Type B pancreatic cell (in vitro differentiated cells): Measurements from ENCODE around the gene FAM174C. TPM values are rescaled to one million over a fixed set of nuclear protein-coding genes. Genes with fewer than 3 reads are reported as not detected.
"Not testable (repeated sequence)": the region's sequence is repeated elsewhere in the genome, so short reads cannot be mapped to it uniquely, and the experiment has no call there.

Experiments used
- DNase-seq: peaks from one replicate; pipeline ENCODE4 v3.0.0; 2021; ENCODE audit warnings: mixed read lengths; ENCODE audit not compliant: unreplicated experiment; ENCODE audit errors: extremely low spot score
- H3K27ac Mint-ChIP-seq: 2 replicates; pipeline ENCODE4 v1.8.0; 2021; ENCODE audit warnings: mild to moderate bottlenecking, mixed read lengths
- H3K27me3 Mint-ChIP-seq: 2 replicates; pipeline ENCODE4 v1.8.0; 2021; ENCODE audit warnings: mixed read lengths
- H3K36me3 Mint-ChIP-seq: 2 replicates; pipeline ENCODE4 v1.8.0; 2021; ENCODE audit warnings: mixed read lengths
- H3K4me1 Mint-ChIP-seq: one replicate; pipeline ENCODE4 v1.8.0; 2021; ENCODE audit warnings: mixed read lengths; ENCODE audit not compliant: unreplicated experiment
- H3K4me3 Mint-ChIP-seq: 2 replicates; pipeline ENCODE4 v1.8.0; 2021; ENCODE audit warnings: mild to moderate bottlenecking, mixed read lengths
- H3K9me3 Mint-ChIP-seq: 2 replicates; pipeline ENCODE4 v1.8.0; 2021; ENCODE audit warnings: mixed read lengths
- total RNA-seq: library from RNA; stranded (reverse); gene quantifications from 2 replicates; pipeline ENCODE4 v1.2.1, GENCODE V29; 2021; ENCODE audit warnings: low replicate concordance
- TF ChIP-seq, protein P1 (sequence below): fragments of 200-600 bp; sonication (generic); conservative IDR thresholded peaks from 2 replicates; pipeline ENCODE4 v1.5.0; 2021; ENCODE audit warnings: antibody characterized with exemption, mild to moderate bottlenecking

The FAM174C gene
- total RNA-seq, 1 donor from 2014 or later: 30.6 TPM

DNA sequence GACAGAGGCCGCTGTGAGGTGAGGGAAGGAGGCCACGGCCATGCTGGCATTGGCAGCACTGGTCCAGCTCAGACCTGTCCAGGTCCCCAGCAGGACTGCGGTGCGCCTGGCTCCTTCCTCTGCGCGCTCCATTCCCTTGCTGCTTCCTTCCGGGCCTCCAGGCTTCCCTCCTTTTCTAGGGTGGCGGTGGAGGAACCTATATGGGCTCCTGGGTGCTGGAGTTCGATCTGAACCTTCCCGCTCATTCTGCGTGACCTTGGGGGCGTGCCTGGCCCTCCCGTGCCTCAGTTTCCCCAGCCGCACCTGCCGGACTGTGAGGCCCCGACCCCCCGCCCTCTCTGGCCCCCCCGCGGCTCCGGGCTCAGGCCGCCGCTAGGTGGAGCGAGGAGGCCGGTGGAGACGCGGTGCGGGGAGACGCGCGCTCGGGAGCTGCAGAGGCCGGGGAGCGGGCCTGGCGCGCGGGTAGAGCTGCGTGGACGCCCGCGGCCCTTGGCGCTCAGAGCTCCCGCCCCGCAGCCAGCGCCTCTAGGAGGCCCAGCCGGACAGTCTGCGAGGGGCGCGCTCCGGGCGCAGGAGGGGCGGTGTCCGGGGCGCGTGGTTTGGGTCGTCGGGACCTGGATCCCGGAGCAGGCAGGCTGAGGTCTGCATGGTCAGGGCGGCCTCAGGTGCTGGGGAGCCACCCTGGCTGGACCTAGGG lies 40.3 kb downstream of the FAM174C start:
- Mint-ChIP-seq H3K27me3 (peaks cover 12% of the 10 kb centered on the region), H3K4me3 (no peak overlapping the region), H3K9me3 (no peaks in the 10 kb centered on the region), H3K27ac (peak overlapping the region; percentile 18), H3K4me1 (peaks cover 8% of the 10 kb centered on the region), H3K36me3 (no peaks in the 10 kb centered on the region)
- TF ChIP-seq, protein P1, sequence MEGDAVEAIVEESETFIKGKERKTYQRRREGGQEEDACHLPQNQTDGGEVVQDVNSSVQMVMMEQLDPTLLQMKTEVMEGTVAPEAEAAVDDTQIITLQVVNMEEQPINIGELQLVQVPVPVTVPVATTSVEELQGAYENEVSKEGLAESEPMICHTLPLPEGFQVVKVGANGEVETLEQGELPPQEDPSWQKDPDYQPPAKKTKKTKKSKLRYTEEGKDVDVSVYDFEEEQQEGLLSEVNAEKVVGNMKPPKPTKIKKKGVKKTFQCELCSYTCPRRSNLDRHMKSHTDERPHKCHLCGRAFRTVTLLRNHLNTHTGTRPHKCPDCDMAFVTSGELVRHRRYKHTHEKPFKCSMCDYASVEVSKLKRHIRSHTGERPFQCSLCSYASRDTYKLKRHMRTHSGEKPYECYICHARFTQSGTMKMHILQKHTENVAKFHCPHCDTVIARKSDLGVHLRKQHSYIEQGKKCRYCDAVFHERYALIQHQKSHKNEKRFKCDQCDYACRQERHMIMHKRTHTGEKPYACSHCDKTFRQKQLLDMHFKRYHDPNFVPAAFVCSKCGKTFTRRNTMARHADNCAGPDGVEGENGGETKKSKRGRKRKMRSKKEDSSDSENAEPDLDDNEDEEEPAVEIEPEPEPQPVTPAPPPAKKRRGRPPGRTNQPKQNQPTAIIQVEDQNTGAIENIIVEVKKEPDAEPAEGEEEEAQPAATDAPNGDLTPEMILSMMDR: peak; percentile 69
- DNase-seq: no peak

DNA sequence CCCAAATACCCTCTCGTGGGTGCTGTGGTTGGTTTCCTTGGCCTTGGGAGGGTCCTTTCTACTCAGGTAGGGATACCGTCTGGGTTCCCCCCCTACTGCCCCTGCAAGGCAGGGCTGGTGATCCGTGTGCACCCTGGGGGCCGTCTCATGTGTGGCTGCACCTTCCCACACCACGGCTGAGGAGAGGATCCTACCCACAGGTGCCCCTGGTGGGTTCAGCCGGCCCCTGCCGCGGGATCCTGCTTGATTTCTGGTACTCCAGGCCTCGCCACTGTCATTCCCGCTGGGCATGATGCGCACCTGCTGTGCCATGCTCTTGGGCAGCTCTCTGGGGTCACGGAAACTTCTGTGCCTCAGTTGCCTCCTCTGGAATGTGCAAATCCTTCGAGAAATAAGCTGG lies 41.1 kb downstream of the FAM174C start:
- Mint-ChIP-seq H3K27ac (no peak overlapping the region), H3K36me3 (no peaks in the 10 kb centered on the region), H3K27me3 (peaks cover 12% of the 10 kb centered on the region), H3K9me3 (no peaks in the 10 kb centered on the region), H3K4me1 (peaks cover 11% of the 10 kb centered on the region), H3K4me3 (no peak overlapping the region)
- TF ChIP-seq, protein P1: no peak
- no peak for DNase-seq

DNA sequence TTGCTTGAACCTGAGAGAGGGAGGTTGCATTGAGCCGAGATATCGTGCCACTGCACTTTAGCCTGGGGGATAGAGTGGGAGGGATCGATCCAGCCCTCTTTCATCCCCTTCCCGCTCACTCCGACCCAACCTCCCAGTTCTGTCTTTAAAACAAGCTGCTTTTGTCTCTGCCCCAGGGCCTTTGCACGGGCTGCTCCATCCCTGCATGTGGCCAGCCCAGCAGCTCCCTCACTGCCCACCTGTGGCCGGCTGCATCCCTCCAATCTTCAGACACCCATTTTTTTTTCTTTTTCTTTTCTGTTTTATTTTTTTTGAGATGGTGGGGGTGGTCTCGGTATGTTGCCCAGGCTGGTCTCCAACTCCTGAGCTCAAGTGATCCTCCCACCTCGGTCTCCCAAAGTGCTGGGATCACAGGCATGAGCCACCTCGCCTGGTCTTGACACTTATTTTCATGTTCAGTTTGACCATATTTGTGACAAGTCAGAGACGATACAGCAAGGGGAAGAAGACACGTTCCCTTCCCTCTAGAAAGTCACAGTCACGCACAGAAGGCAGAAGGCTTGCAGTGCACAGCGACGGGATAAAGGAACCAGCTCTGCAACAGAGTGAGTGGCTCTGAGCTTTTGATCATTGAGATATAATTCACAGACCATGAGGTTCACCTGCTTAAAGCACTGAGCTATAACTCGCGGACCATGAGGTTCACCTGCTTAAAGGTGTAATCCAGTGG lies 42.1 kb downstream of the FAM174C start:
- Mint-ChIP-seq H3K36me3 (no peaks in the 10 kb centered on the region), H3K27me3 (peaks cover 12% of the 10 kb centered on the region), H3K27ac (peak overlapping the region; percentile 43), H3K4me3 (peak overlapping the region; percentile 32), H3K9me3 (no peaks in the 10 kb centered on the region), H3K4me1 (peaks cover 11% of the 10 kb centered on the region)
- TF ChIP-seq, protein P1: no peak
- DNase-seq: no peak

DNA sequence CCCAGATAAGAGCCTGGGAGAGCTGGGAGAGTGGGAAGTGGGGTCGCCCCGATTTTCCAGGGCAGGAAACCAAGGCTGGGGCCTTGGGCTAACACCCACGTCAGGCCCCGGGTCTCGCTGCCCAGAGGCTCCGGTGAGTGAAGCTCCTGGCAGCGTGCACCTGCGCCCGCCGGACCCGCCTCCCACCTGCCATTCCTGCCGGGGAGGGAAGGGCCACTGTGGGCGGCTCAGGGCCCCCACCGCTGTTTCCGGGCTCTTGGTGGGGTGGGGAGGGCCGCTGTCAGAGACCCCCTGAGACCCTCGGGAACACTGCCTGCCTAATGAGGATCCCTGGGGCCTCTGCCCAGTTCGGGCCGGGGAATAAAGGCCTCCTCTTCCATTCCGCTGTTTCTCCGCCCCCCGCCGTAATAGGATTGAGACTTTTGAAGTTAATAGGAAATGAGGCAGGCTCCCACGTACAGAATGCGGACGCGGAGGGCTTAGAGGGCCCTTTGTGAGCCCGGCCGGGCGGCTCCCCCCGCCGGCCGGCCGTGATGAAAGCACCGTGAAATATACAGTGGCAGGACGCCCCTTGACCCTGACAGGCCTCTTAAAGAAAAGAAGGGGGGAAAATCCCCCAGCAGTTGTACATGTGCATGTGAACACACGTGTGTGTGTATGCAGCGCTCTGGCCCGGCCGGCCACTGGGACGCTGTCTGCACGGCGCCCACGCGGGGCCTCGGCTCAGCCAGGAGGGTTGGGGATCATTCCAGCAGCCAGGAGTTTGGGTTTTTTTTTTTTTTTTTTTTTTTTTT lies 43.5 kb downstream of the FAM174C start:
- Mint-ChIP-seq H3K27ac (no peak overlapping the region), H3K4me1 (peaks cover 11% of the 10 kb centered on the region), H3K4me3 (peak overlapping the region; percentile 55), H3K36me3 (no peaks in the 10 kb centered on the region), H3K9me3 (no peaks in the 10 kb centered on the region), H3K27me3 (peaks cover 16% of the 10 kb centered on the region)
- DNase-seq: no peak
- TF ChIP-seq, protein P1: no peak

DNA sequence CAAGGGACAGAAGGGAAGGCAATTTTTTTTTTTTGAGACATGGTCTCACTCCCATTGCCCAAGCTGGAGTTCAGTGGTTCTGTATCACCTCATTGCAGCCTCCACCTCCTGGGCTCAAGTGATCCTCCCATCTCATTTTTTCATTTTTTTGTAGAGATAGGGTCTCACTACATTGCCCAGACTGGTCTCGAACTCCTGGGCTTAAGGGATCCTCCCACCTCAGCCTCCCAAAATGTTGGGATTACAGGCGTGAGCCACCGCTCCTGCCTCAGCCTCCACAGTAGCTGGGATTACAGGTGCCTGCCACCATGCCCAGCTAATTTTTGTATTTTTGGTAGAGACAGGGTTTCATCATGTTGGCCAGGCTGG lies 44.9 kb downstream of the FAM174C start:
- not testable (repeated sequence) for DNase-seq, H3K4me3 Mint-ChIP-seq, H3K27ac Mint-ChIP-seq, H3K9me3 Mint-ChIP-seq, H3K36me3 Mint-ChIP-seq
- Mint-ChIP-seq H3K4me1 (peaks cover 11% of the 10 kb centered on the region), H3K27me3 (peaks cover 16% of the 10 kb centered on the region)

DNA sequence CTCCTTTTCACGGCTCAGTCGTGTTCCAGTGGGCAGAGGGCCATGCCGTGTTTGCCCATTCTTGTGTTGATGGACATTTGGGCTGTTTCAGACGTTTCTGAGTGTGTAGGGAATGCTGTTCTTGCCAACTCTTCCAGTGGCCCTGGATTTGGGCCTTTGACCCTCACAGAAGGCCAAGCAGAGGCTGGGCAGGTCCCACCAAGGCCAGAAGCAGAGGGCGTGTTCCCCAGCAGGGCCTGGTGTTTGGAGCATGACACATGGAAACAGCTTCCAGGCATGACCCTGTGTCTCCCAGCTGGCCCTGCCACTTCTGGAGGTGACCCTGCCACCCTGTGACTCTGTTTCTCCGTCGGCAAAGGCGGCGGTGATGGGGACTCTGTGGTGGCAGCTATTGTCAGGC lies 46.2 kb downstream of the FAM174C start:
- TF ChIP-seq, protein P1: no peak
- peaks cover 16% of the 10 kb centered on the region for H3K27me3 Mint-ChIP-seq
- H3K4me1 Mint-ChIP-seq: peaks cover 11% of the 10 kb centered on the region
- DNase-seq: no peak
- no peak overlapping the region for H3K4me3 Mint-ChIP-seq
- H3K36me3 Mint-ChIP-seq: no peaks in the 10 kb centered on the region
- H3K27ac Mint-ChIP-seq: no peak overlapping the region
- no peaks in the 10 kb centered on the region for H3K9me3 Mint-ChIP-seq
